SH-SY5Y (cell line): Measurements from ENCODE around the gene MGAT5.

Source experiments
- GATA2 ChIP-seq: IDR thresholded peaks from 2 replicates; pipeline ENCODE4 v1.6.1; 2011; ENCODE audit warnings: mild to moderate bottlenecking, low read depth, low read length
- GATA3 ChIP-seq: IDR thresholded peaks from 2 replicates; pipeline ENCODE4 v1.6.1; 2011; ENCODE audit warnings: low read depth, mild to moderate bottlenecking, low read length, moderate library complexity

- TF ChIP-seq GATA2: no peak
- TF ChIP-seq GATA3: no peak
Observed at GRCh38 chr2:134417968-134418582, 164.2 kb downstream of the MGAT5 start.
